Lower leg skin (tissue), 3 donors: ENCODE results near the gene VSTM4.

Experiments
- CTCF ChIP-seq, 3 donors: fragments of 450-650 bp; IDR thresholded peaks; one replicate each; pipeline ENCODE4 v1.5.1; 2016; ENCODE audit warnings: antibody characterized with exemption in 3 of 3, mild to moderate bottlenecking in 3 of 3, moderate library complexity in 2 of 3
- POLR2A ChIP-seq, 2 donors: fragments of 450-650 bp; IDR thresholded peaks; one replicate each; pipeline ENCODE4 v1.6.1; 2016 to 2017; ENCODE audit warnings: antibody characterized with exemption in 2 of 2, mild to moderate bottlenecking in 1 of 2, moderate library complexity in 1 of 2

GRCh38 chr10:49154641-49155040 lies 39.3 kb upstream of the VSTM4 start:
- TF ChIP-seq CTCF (IDR thresholded peaks at IDR 0.05) (no peak), POLR2A (IDR thresholded peaks at IDR 0.05) (no peak)
